Transverse colon (tissue), 4 donors: Measurements from ENCODE around the gene CTXN3. TPM values are rescaled to one million over a fixed set of nuclear protein-coding genes. Genes with fewer than 3 reads are reported as not detected.

ENCODE experiments used
- DNase-seq: peaks from one replicate; pipeline ENCODE4 v3.0.0-alpha.2; 2019
- H3K27ac ChIP-seq, 4 donors: fragments of 200-600 bp; sonication (generic); 2 replicates each; pipeline ENCODE4 v1.5.1; 2016 to 2018; ENCODE audit warnings: inconsistent platforms in 4 of 4
- H3K27me3 ChIP-seq: fragments of 200-600 bp; sonication (generic); 2 replicates; pipeline ENCODE4 v1.5.1; 2017; ENCODE audit warnings: inconsistent platforms
- H3K36me3 ChIP-seq, 4 donors: fragments of 200-600 bp; sonication (generic); 2 replicates each; pipeline ENCODE4 v1.5.1; 2017 to 2019; ENCODE audit warnings: inconsistent platforms in 4 of 4
- H3K4me1 ChIP-seq, 4 donors: fragments of 200-600 bp; sonication (generic); 2 replicates each; pipeline ENCODE4 v1.5.1; 2017 to 2020; ENCODE audit warnings: inconsistent platforms in 4 of 4
- H3K4me3 ChIP-seq, 4 donors: fragments of 200-600 bp; sonication (generic); 1 replicate in 1 of 4; 2 replicates in 3 of 4; pipeline versions ENCODE4 v1.5.1 to v1.6.1; 2017 to 2019; ENCODE audit warnings: inconsistent platforms in 4 of 4
- H3K9me3 ChIP-seq, 2 donors: fragments of 200-600 bp; sonication (generic); 2 replicates each; pipeline ENCODE4 v1.5.1; 2017 to 2019; ENCODE audit warnings: inconsistent platforms in 2 of 2
- CTCF ChIP-seq, 5 experiments: fragments of 200-600 bp in 3 of 5; fragments of 450-650 bp in 2 of 5; sonication (generic) in 3 of 5; IDR thresholded peaks; 1 replicate in 2 of 5; 2 replicates in 3 of 5; pipeline ENCODE4 v1.5.1; 2016 to 2017; ENCODE audit warnings: antibody characterized with exemption in 5 of 5, inconsistent platforms in 3 of 5, mild to moderate bottlenecking in 2 of 5, moderate library complexity in 1 of 5
- EP300 ChIP-seq: sonication (generic); formaldehyde crosslinking; IDR thresholded peaks from one replicate; pipeline ENCODE4 v1.6.1; 2017; ENCODE audit warnings: antibody characterized with exemption, low read depth
- POLR2A ChIP-seq: fragments of 450-650 bp; IDR thresholded peaks from one replicate; pipeline ENCODE4 v1.6.1; 2016; ENCODE audit warnings: antibody characterized with exemption, mild to moderate bottlenecking, moderate library complexity
- POLR2AphosphoS5 ChIP-seq, 3 donors: sonication (generic); formaldehyde crosslinking; IDR thresholded peaks; one replicate each; pipeline ENCODE4 v1.6.1; 2016; ENCODE audit warnings: antibody characterized with exemption in 3 of 3
- WGBS, 2 donors: methylation state at CpG; one replicate each; pipeline ENCODE4 v1.1.5; 2018; ENCODE audit warnings: low coverage in 1 of 2; 5-methylcytosine and 5-hydroxymethylcytosine counted together
- in situ Hi-C, 4 donors: fragments of 200-750 bp; cut with MboI; loops; one replicate each; pipeline versions ENCODE4 v1.15.0 to v1.15.1; 2017; ENCODE audit warnings: low sequenced_read_pairs in 3 of 4, low pct_ligation_motif_present in 1 of 4, low pct_unique_long_range_greater_than_20kb in 1 of 4
- intact Hi-C: fragments of 100-400 bp; cut with DNase I; formaldehyde crosslinking; loops from one replicate; pipeline ENCODE4 v1.15.1; 2023; ENCODE audit warnings: low total_unique reads
- total RNA-seq, 4 donors: library from RNA; depleted of rRNA; stranded (reverse); fragments of >200 nt; gene quantifications; one replicate each; pipeline ENCODE4 v1.1.0, GENCODE V29; 2016

The CTXN3 gene
- total RNA-seq, 4 donors from 2014 or later: not detected

GRCh38 chr5:127650022-127650421 lies 1.1 kb downstream of the CTXN3 start:
- Histone ChIP-seq H3K4me1 (peaks cover 0 to 22% (median 7%) of the 10 kb centered on the region in 4 donors), H3K36me3 (no peaks in the 10 kb centered on the region), H3K4me3 (no peak overlapping the region), H3K9me3 (no peaks in the 10 kb centered on the region), H3K27ac (peak overlapping the region in 3 of 4 donors; percentile 2 to 49 (median 42)), H3K27me3 (no peaks in the 10 kb centered on the region)
- intact Hi-C loops: no loop called here
- in situ Hi-C loops: no loop called here
- 20 to 45% methylated on average over 2 of the region's 2 CpGs for WGBS, 2 donors
- no peak for TF ChIP-seq POLR2AphosphoS5 (IDR thresholded peaks at IDR 0.05)
- no peak for TF ChIP-seq POLR2A
- TF ChIP-seq CTCF (IDR thresholded peaks at IDR 0.05): no peak
- no peak for TF ChIP-seq EP300
- no peak for DNase-seq

- no peak for TF ChIP-seq POLR2AphosphoS5 (IDR thresholded peaks at IDR 0.05)
- TF ChIP-seq EP300: no peak
- TF ChIP-seq CTCF (IDR thresholded peaks at IDR 0.05): no peak
- TF ChIP-seq POLR2A: no peak
- Histone ChIP-seq H3K27ac (peak overlapping the region in 3 of 4 donors; percentile 2 to 49 (median 42)), H3K36me3 (no peaks in the 10 kb centered on the region), H3K27me3 (no peaks in the 10 kb centered on the region), H3K4me1 (peaks cover 0 to 15% (median 2%) of the 10 kb centered on the region in 4 donors), H3K4me3 (no peak overlapping the region), H3K9me3 (no peaks in the 10 kb centered on the region)
- intact Hi-C loops (no loop called here), in situ Hi-C loops (no loop called here)
- WGBS, 2 donors: 52 to 60% methylated on average over 1 of the region's 1 CpG
- no peak for DNase-seq
Measured at GRCh38 chr5:127650649-127651048, 1.8 kb downstream of the CTXN3 start.

GRCh38 chr5:127652952-127653611 lies 4.2 kb downstream of the CTXN3 start:
- in situ Hi-C loops: no loop called here
- no peak for TF ChIP-seq POLR2A
- no peak for TF ChIP-seq EP300
- no peak for TF ChIP-seq CTCF (IDR thresholded peaks at IDR 0.05)
- TF ChIP-seq POLR2AphosphoS5 (IDR thresholded peaks at IDR 0.05): no peak
- Histone ChIP-seq H3K36me3 (no peaks in the 10 kb centered on the region), H3K4me3 (no peak overlapping the region), H3K27ac (no peak overlapping the region), H3K27me3 (no peaks in the 10 kb centered on the region), H3K9me3 (no peaks in the 10 kb centered on the region), H3K4me1 (peaks cover 0 to 9% (median 0%) of the 10 kb centered on the region in 4 donors)
- intact Hi-C loops: no loop called here
- WGBS, 2 donors: 70 to 89% methylated on average over 6 to 7 of the region's 7 CpGs
- DNase-seq: no peak

- TF ChIP-seq EP300: no peak
- TF ChIP-seq POLR2AphosphoS5 (IDR thresholded peaks at IDR 0.05): no peak
- no peak for TF ChIP-seq POLR2A
- no peak for TF ChIP-seq CTCF (IDR thresholded peaks at IDR 0.05)
- no peak for DNase-seq
- no peak overlapping the region for H3K4me3 ChIP-seq
- intact Hi-C loops: no loop called here
- H3K27ac ChIP-seq: no peak overlapping the region
- in situ Hi-C loops: no loop called here
- no peaks in the 10 kb centered on the region for H3K9me3 ChIP-seq
- H3K36me3 ChIP-seq: no peaks in the 10 kb centered on the region
- 78 to 80% methylated on average over 3 to 6 of the region's 6 CpGs for whole genome bisulfite sequencing, 2 donors
- H3K27me3 ChIP-seq: no peaks in the 10 kb centered on the region
- no peaks in the 10 kb centered on the region for H3K4me1 ChIP-seq
Measured at GRCh38 chr5:127656825-127657224, 7.9 kb downstream of the CTXN3 start.
